Gastroesophageal sphincter (tissue), 3 donors: ENCODE results near the gene FREM1.

Experiments used
- EP300 ChIP-seq: sonication (generic); formaldehyde crosslinking; IDR thresholded peaks from one replicate; pipeline ENCODE4 v1.6.1; 2017; ENCODE audit warnings: antibody characterized with exemption, mild to moderate bottlenecking
- POLR2A ChIP-seq, 2 donors: fragments of 450-650 bp; IDR thresholded peaks; one replicate each; pipeline ENCODE4 v1.6.1; 2017; ENCODE audit warnings: antibody characterized with exemption in 2 of 2, mild to moderate bottlenecking in 2 of 2, moderate library complexity in 1 of 2
- POLR2AphosphoS5 ChIP-seq: sonication (generic); formaldehyde crosslinking; IDR thresholded peaks from one replicate; pipeline ENCODE4 v1.6.1; 2017; ENCODE audit warnings: antibody characterized with exemption
- TF ChIP-seq, protein P1 (sequence below), 4 experiments: fragments of 200-600 bp in 2 of 4; fragments of 450-650 bp in 2 of 4; sonication (generic) in 1 of 4; IDR thresholded peaks; one replicate each; pipeline ENCODE4 v1.5.1; 2017 to 2019; ENCODE audit warnings: antibody characterized with exemption in 4 of 4, mild to moderate bottlenecking in 2 of 4, moderate library complexity in 2 of 4

DNA sequence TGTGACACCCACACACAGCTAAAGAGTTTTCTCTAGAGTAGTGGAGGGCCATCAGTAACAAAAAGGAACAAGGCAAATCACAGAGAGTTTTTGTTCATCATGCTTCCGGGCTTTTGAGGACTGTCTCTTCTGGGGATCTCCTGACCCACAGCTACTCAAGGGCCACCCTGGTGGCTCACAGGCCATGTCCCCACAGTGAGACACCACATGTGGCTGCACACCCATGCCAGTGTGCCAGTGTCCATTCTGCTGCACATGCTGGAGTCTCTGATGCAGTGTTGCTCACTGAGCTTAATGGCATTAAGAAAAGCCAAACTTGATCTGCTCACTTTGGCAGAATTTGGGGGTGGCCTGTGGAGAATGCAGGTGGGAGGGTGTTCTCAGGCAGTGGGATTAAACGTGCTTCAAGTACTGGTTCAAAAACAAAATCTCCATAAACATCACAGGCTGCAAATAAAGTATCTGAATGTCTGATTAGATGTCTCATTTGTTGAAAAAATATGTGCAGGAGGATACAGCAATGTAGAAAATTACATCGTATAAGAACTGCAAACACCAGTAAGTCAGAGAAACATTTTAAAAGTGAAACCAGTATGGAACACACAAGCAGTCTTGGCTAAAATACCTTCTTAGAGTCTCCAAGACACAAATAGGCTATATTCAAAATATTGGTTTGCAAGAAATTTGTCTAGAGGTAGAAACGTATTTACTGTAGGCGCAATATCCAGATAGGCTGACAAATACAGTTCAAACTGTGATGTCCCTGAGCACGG, 11.0 kb downstream of the FREM1 start:
- no peak for TF ChIP-seq POLR2A (IDR thresholded peaks at IDR 0.05)
- TF ChIP-seq, protein P1, sequence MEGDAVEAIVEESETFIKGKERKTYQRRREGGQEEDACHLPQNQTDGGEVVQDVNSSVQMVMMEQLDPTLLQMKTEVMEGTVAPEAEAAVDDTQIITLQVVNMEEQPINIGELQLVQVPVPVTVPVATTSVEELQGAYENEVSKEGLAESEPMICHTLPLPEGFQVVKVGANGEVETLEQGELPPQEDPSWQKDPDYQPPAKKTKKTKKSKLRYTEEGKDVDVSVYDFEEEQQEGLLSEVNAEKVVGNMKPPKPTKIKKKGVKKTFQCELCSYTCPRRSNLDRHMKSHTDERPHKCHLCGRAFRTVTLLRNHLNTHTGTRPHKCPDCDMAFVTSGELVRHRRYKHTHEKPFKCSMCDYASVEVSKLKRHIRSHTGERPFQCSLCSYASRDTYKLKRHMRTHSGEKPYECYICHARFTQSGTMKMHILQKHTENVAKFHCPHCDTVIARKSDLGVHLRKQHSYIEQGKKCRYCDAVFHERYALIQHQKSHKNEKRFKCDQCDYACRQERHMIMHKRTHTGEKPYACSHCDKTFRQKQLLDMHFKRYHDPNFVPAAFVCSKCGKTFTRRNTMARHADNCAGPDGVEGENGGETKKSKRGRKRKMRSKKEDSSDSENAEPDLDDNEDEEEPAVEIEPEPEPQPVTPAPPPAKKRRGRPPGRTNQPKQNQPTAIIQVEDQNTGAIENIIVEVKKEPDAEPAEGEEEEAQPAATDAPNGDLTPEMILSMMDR (IDR thresholded peaks at IDR 0.05) = no peak
- TF ChIP-seq EP300 = no peak
- no peak for TF ChIP-seq POLR2AphosphoS5
